ENCODE results near the gene SUGCT.

The SUGCT gene

DNA sequence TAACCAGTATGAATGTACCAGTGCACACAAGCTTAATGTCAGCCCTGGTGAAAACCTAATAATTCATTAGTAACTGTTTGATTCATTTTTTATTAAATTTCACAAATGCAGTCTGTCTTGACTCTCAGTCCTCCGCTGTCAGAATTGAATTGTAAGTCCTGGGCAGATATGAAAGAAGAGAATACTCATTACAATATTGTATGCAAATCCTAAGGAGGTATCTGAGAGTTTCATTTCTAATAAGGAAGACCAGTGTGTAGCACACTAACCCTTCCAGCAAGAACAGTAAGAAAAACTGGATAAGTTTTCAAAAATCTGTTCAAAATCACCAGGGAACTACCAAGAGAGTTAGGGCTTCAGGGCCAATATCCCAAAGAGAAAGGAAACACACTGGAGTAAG lies 652.1 kb downstream of the SUGCT start:
- no CpG with 5 or more reads among the region's 1 CpG for WGBS, 2 experiments (ENCODE audit: insufficient coverage in 2 of 2)
- H3K27ac ChIP-seq (ENCODE audit: low read depth, low read length, severe bottlenecking): no peak overlapping the region
- H3K9me3 ChIP-seq (ENCODE audit: control insufficient read depth, low read length): no peaks in the 10 kb centered on the region
- H3K4me3 ChIP-seq (ENCODE audit: extremely low read depth, insufficient read depth, low read length, poor library complexity, severe bottlenecking): no peak overlapping the region
- H3K36me3 ChIP-seq (ENCODE audit: control insufficient read depth, insufficient read depth, low read length): no peaks in the 10 kb centered on the region
- no peaks in the 10 kb centered on the region for H3K4me1 ChIP-seq (ENCODE audit: control insufficient read depth, insufficient read depth, low read length, poor library complexity, severe bottlenecking)

- Histone ChIP-seq H3K4me3 (ENCODE audit: extremely low read depth, insufficient read depth, low read length, poor library complexity, severe bottlenecking) (no peak overlapping the region), H3K36me3 (ENCODE audit: control insufficient read depth, insufficient read depth, low read length) (no peaks in the 10 kb centered on the region), H3K9me3 (ENCODE audit: control insufficient read depth, low read length) (no peaks in the 10 kb centered on the region), H3K27ac (ENCODE audit: low read depth, low read length, severe bottlenecking) (no peak overlapping the region), H3K4me1 (ENCODE audit: control insufficient read depth, insufficient read depth, low read length, poor library complexity, severe bottlenecking) (no peaks in the 10 kb centered on the region)
- 100% methylated on average over 1 of the region's 3 CpGs for WGBS, 2 experiments (ENCODE audit: insufficient coverage in 2 of 2)
Measured at GRCh38 chr7:40793132-40793531, 658.3 kb downstream of the SUGCT start.

DNA sequence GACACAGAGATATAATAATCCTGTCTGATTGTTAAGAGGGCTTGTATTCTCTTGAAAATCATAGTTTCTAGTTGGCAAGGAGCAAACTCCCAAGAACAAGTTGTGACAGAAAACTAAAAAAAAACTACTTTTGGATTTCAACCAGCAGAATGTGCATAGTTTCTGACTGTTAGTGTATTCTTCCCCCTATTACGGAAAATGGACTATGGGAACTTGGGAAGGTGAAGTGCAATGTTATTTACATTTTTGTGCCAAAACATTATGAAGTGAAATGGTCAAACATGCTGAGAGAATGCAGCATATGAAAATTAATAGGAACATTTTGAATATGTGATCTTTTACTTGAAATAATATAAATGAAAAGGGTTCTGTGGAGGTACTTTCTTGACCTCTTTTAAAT lies 660.8 kb downstream of the SUGCT start:
- Histone ChIP-seq H3K4me3 (ENCODE audit: extremely low read depth, insufficient read depth, low read length, poor library complexity, severe bottlenecking) (no peak overlapping the region), H3K27ac (ENCODE audit: low read depth, low read length, severe bottlenecking) (no peak overlapping the region), H3K4me1 (ENCODE audit: control insufficient read depth, insufficient read depth, low read length, poor library complexity, severe bottlenecking) (no peaks in the 10 kb centered on the region), H3K36me3 (ENCODE audit: control insufficient read depth, insufficient read depth, low read length) (no peaks in the 10 kb centered on the region), H3K9me3 (ENCODE audit: control insufficient read depth, low read length) (no peaks in the 10 kb centered on the region)
- WGBS, 2 experiments (ENCODE audit: insufficient coverage in 2 of 2): 60% methylated on average over 1 of the region's 1 CpG; no CpG with 5 or more reads in 1 of the 2 experiments

DNA sequence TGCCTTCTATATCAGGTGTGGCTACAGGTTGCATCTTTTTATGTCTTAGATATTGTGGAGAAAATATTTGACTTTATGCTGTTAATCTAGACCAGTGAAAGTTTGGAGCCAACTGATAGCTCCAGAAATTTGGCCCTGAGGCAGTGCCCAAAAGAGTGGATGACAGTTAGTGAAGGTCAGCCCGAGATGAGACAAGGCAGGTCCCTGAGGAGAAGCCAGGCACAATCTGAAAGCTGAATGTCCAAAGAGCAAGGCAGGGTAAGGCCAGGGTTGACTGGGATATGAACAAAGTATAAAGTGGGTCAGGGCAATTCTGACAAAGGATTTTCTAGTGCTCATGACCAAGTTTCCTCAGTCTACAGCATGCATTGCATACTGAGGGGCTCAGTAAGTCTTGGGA lies 661.9 kb downstream of the SUGCT start:
- Histone ChIP-seq H3K9me3 (ENCODE audit: control insufficient read depth, low read length) (no peaks in the 10 kb centered on the region), H3K27ac (ENCODE audit: low read depth, low read length, severe bottlenecking) (no peak overlapping the region), H3K4me3 (ENCODE audit: extremely low read depth, insufficient read depth, low read length, poor library complexity, severe bottlenecking) (no peak overlapping the region), H3K4me1 (ENCODE audit: control insufficient read depth, insufficient read depth, low read length, poor library complexity, severe bottlenecking) (peaks cover 3% of the 10 kb centered on the region), H3K36me3 (ENCODE audit: control insufficient read depth, insufficient read depth, low read length) (no peaks in the 10 kb centered on the region)
- WGBS, 2 experiments (ENCODE audit: insufficient coverage in 2 of 2): 78 to 90% methylated on average over 1 of the region's 1 CpG

DNA sequence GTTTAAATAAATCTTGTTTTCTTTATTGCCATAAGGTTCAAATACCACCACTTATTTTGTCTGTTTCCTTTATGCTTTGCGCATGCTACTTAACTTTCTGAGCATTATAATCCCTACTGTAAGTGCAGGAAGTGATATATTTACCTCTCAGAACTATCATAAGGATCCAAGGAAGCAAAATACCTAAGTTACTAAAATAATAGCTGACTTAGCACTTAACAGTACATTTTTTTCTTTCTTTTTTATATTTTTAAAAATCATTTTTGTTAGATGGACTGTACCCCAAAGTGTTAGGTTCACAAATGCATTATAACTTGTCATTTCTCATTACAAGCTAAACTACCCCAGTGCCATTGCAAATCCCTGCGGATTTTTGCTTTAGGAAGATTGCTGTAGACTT lies 663.8 kb downstream of the SUGCT start:
- H3K9me3 ChIP-seq (ENCODE audit: control insufficient read depth, low read length): no peaks in the 10 kb centered on the region
- H3K27ac ChIP-seq (ENCODE audit: low read depth, low read length, severe bottlenecking): no peak overlapping the region
- no peaks in the 10 kb centered on the region for H3K36me3 ChIP-seq (ENCODE audit: control insufficient read depth, insufficient read depth, low read length)
- H3K4me1 ChIP-seq (ENCODE audit: control insufficient read depth, insufficient read depth, low read length, poor library complexity, severe bottlenecking): peaks cover 3% of the 10 kb centered on the region
- 100% methylated on average over 1 of the region's 2 CpGs; no CpG with 5 or more reads in 1 of the 2 experiments for WGBS, 2 experiments (ENCODE audit: insufficient coverage in 2 of 2)
- H3K4me3 ChIP-seq (ENCODE audit: extremely low read depth, insufficient read depth, low read length, poor library complexity, severe bottlenecking): no peak overlapping the region

DNA sequence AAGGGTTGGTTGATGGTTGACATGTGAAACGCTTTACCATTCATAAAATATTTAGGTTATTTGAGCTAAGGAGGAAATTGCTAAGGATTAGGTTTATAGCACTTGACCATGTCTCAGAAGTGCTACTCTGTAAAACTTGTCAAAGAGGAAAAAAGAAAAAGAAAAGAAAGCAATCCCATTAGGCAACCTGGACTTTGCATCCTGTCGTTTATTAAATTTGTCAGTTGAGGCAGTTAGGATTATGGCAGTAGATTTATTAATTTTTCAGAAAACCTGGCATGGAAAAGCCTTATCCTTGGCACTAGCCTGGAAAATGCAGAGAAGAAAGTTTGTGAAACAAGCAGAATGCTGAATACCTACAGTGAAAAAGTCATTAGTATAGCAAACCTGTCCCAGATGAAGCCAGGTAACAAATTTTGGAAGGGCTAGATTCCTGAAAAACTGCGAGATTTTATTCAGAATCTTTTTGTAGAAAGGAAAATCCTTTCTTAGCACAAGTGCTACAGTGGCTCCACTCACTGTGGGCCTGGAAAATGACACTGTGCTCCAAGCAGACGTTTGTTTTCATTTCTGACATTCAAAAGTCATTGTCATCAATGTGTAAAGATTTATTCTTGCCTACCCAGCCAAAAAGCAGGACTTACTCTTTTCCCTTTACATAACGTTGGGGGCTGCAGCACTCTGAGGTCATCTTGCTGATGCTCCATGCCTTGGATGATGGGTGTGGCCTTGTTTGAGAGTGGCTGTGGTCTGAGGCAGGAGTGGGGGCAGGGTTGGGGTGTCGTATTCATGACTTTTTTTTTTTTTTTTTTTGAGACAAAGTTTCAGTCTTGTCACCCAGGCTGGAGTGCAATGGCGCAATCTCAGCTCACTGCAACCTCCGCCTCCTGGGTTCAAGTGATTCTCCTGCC lies 664.9 kb downstream of the SUGCT start:
- Histone ChIP-seq H3K4me3 (ENCODE audit: extremely low read depth, insufficient read depth, low read length, poor library complexity, severe bottlenecking) (no peak overlapping the region), H3K9me3 (ENCODE audit: control insufficient read depth, low read length) (no peaks in the 10 kb centered on the region), H3K4me1 (ENCODE audit: control insufficient read depth, insufficient read depth, low read length, poor library complexity, severe bottlenecking) (peaks cover 3% of the 10 kb centered on the region), H3K27ac (ENCODE audit: low read depth, low read length, severe bottlenecking) (no peak overlapping the region), H3K36me3 (ENCODE audit: control insufficient read depth, insufficient read depth, low read length) (no peaks in the 10 kb centered on the region)
- 63 to 90% methylated on average over 3 to 5 of the region's 8 CpGs for WGBS, 2 experiments (ENCODE audit: insufficient coverage in 2 of 2)

DNA sequence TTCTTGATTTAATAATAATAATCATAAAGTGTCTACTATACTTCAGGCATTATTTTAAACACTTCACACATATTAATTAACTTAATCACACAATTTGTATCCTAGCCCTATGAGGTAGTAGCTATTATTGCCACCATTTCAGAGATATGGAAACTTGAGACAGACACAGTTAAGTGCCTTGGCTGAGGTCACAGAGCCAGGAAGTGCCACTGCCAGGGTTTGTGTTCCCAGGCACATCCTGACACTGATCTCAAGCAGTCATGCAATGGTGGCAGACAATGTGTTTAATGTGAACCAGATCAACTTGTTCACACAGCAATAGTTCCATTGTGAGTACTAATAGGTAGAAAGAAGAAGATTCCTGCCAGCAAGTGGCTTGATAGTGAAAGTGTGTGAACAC lies 666.0 kb downstream of the SUGCT start:
- Histone ChIP-seq H3K4me1 (ENCODE audit: control insufficient read depth, insufficient read depth, low read length, poor library complexity, severe bottlenecking) (peaks cover 3% of the 10 kb centered on the region), H3K27ac (ENCODE audit: low read depth, low read length, severe bottlenecking) (no peak overlapping the region), H3K9me3 (ENCODE audit: control insufficient read depth, low read length) (no peaks in the 10 kb centered on the region), H3K4me3 (ENCODE audit: extremely low read depth, insufficient read depth, low read length, poor library complexity, severe bottlenecking) (no peak overlapping the region), H3K36me3 (ENCODE audit: control insufficient read depth, insufficient read depth, low read length) (no peaks in the 10 kb centered on the region)

- Histone ChIP-seq H3K36me3 (ENCODE audit: control insufficient read depth, insufficient read depth, low read length) (no peaks in the 10 kb centered on the region), H3K27ac (ENCODE audit: low read depth, low read length, severe bottlenecking) (no peak overlapping the region), H3K4me1 (ENCODE audit: control insufficient read depth, insufficient read depth, low read length, poor library complexity, severe bottlenecking) (peaks cover 3% of the 10 kb centered on the region), H3K9me3 (ENCODE audit: control insufficient read depth, low read length) (no peaks in the 10 kb centered on the region), H3K4me3 (ENCODE audit: extremely low read depth, insufficient read depth, low read length, poor library complexity, severe bottlenecking) (no peak overlapping the region)
- WGBS, 2 experiments (ENCODE audit: insufficient coverage in 2 of 2): 83% methylated on average over 1 of the region's 3 CpGs; no CpG with 5 or more reads in 1 of the 2 experiments
Measured at GRCh38 chr7:40802497-40802896, 667.7 kb downstream of the SUGCT start.

- H3K27ac ChIP-seq (ENCODE audit: low read depth, low read length, severe bottlenecking): no peak overlapping the region
- WGBS, 2 experiments (ENCODE audit: insufficient coverage in 2 of 2): 93 to 100% methylated on average over 3 to 4 of the region's 6 CpGs
- H3K4me3 ChIP-seq (ENCODE audit: extremely low read depth, insufficient read depth, low read length, poor library complexity, severe bottlenecking): no peak overlapping the region
- H3K36me3 ChIP-seq (ENCODE audit: control insufficient read depth, insufficient read depth, low read length): no peaks in the 10 kb centered on the region
- H3K9me3 ChIP-seq (ENCODE audit: control insufficient read depth, low read length): no peaks in the 10 kb centered on the region
- peaks cover 7% of the 10 kb centered on the region for H3K4me1 ChIP-seq (ENCODE audit: control insufficient read depth, insufficient read depth, low read length, poor library complexity, severe bottlenecking)
Measured at GRCh38 chr7:40804477-40805215, 669.8 kb downstream of the SUGCT start.

- H3K4me1 ChIP-seq (ENCODE audit: control insufficient read depth, insufficient read depth, low read length, poor library complexity, severe bottlenecking): peaks cover 7% of the 10 kb centered on the region
- no peak overlapping the region for H3K27ac ChIP-seq (ENCODE audit: low read depth, low read length, severe bottlenecking)
Measured at GRCh38 chr7:40805361-40805760, 670.6 kb downstream of the SUGCT start.

DNA sequence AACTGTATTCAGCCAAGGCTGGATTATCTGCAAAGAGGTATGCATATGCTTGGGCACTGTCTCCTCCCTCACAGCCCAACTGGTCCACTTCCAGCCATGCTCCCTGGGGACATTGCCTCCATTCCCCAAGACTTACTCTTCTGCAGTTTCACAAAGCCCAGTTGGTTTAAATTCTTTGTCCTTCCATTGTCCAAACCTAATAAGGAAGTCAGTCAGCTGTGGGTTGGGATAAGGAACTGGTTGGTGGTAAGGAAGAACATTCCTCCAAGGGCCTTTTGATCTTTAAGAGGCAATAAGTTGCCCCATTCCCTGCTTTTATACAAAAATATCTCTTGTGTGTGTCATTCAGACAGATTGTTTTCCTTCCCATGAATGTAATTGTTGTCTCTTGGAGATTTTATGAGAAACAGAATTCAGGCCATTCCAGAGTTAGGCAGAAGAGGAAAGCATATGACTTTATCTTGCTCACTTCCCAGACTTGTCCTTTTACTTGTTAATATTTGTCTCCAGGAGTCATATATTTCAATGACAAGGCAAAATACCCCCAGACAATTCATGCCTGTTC lies 673.7 kb downstream of the SUGCT start:
- no peak overlapping the region for H3K27ac ChIP-seq (ENCODE audit: low read depth, low read length, severe bottlenecking)

More at GRCh38 chr7:40805361-40805760, 670.6 kb downstream of the SUGCT start:
- Histone ChIP-seq H3K36me3 (ENCODE audit: control insufficient read depth, insufficient read depth, low read length) (no peaks in the 10 kb centered on the region), H3K9me3 (ENCODE audit: control insufficient read depth, low read length) (no peaks in the 10 kb centered on the region), H3K4me3 (ENCODE audit: extremely low read depth, insufficient read depth, low read length, poor library complexity, severe bottlenecking) (no peak overlapping the region)

More for the DNA sequence above, 673.7 kb downstream of the SUGCT start:
- H3K9me3 ChIP-seq (ENCODE audit: control insufficient read depth, low read length): peaks cover 13% of the 10 kb centered on the region
- no peaks in the 10 kb centered on the region for H3K36me3 ChIP-seq (ENCODE audit: control insufficient read depth, insufficient read depth, low read length)
- no peak overlapping the region for H3K4me3 ChIP-seq (ENCODE audit: extremely low read depth, insufficient read depth, low read length, poor library complexity, severe bottlenecking)
- peaks cover 4% of the 10 kb centered on the region for H3K4me1 ChIP-seq (ENCODE audit: control insufficient read depth, insufficient read depth, low read length, poor library complexity, severe bottlenecking)
